Ovary (tissue), 3 donors: ENCODE data around the gene RAB7A.

Source experiments
- EP300 ChIP-seq: sonication (generic); formaldehyde crosslinking; IDR thresholded peaks from one replicate; pipeline ENCODE4 v1.6.1; 2017; ENCODE audit warnings: antibody characterized with exemption
- POLR2A ChIP-seq: fragments of 450-650 bp; IDR thresholded peaks from one replicate; pipeline ENCODE4 v1.6.1; 2017; ENCODE audit warnings: antibody characterized with exemption, mild to moderate bottlenecking, moderate library complexity
- TF ChIP-seq, protein P1 (sequence below), 3 donors: fragments of 450-650 bp in 2 of 3; fragments of 200-600 bp in 1 of 3; IDR thresholded peaks; one replicate each; pipeline versions ENCODE4 v1.5.1 to v1.8.0; 2016 to 2022; ENCODE audit warnings: antibody characterized with exemption in 3 of 3, mild to moderate bottlenecking in 1 of 3
- donor health status: DM: no; HTN: no; CAD: no.

DNA sequence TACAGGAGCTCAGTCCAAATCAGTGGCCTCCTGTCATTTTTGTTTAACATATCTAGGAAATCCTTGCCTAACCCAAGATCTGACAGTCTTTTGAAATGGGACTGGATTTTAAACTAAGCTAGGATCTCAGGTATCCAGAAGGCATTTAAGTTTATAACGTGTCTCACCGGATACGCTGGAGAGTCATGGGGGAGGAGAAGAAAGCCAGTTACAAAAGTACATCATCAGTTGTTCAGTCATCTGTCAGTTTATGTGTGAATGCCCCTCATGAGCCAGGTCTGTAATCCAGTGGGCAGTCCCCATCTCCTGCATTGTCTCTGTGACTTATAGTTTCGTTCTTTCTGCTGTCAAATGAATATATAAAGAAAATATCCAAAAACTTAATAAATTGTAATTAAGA, 44.4 kb downstream of the RAB7A start:
- TF ChIP-seq POLR2A = no peak
- TF ChIP-seq, protein P1, sequence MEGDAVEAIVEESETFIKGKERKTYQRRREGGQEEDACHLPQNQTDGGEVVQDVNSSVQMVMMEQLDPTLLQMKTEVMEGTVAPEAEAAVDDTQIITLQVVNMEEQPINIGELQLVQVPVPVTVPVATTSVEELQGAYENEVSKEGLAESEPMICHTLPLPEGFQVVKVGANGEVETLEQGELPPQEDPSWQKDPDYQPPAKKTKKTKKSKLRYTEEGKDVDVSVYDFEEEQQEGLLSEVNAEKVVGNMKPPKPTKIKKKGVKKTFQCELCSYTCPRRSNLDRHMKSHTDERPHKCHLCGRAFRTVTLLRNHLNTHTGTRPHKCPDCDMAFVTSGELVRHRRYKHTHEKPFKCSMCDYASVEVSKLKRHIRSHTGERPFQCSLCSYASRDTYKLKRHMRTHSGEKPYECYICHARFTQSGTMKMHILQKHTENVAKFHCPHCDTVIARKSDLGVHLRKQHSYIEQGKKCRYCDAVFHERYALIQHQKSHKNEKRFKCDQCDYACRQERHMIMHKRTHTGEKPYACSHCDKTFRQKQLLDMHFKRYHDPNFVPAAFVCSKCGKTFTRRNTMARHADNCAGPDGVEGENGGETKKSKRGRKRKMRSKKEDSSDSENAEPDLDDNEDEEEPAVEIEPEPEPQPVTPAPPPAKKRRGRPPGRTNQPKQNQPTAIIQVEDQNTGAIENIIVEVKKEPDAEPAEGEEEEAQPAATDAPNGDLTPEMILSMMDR (IDR thresholded peaks at IDR 0.05) = no peak
- TF ChIP-seq EP300 = no peak
